Esophagus squamous epithelium (tissue), 4 donors: ENCODE measurements around the gene CFAP57.

Experiments used
- CTCF ChIP-seq, 6 experiments: fragments of 450-650 bp in 4 of 6; fragments of 200-600 bp in 2 of 6; sonication (generic) in 2 of 6; IDR thresholded peaks; one replicate each; pipeline ENCODE4 v1.5.1; 2016 to 2019; ENCODE audit warnings: antibody characterized with exemption in 6 of 6, mild to moderate bottlenecking in 4 of 6, moderate library complexity in 4 of 6
- POLR2A ChIP-seq, 4 donors: fragments of 450-650 bp; IDR thresholded peaks; one replicate each; pipeline ENCODE4 v1.6.1; 2017; ENCODE audit warnings: antibody characterized with exemption in 4 of 4, mild to moderate bottlenecking in 4 of 4, moderate library complexity in 3 of 4

GRCh38 chr1:43253876-43254275 lies 81.7 kb downstream of the CFAP57 start:
- TF ChIP-seq CTCF (IDR thresholded peaks at IDR 0.05) (no peak), POLR2A (IDR thresholded peaks at IDR 0.05) (no peak)
